NCI-H748 (cell line): ENCODE data around the gene RGS6.
A peak's percentile ranks its signal among the peaks of the same experiment; 100 is the strongest.

ENCODE experiments used
- DNase-seq: peaks from one replicate; lab custom pipeline; 2025; ENCODE audit not compliant: unreplicated experiment; lab: John Stamatoyannopoulos, UW

The RGS6 gene

DNA sequence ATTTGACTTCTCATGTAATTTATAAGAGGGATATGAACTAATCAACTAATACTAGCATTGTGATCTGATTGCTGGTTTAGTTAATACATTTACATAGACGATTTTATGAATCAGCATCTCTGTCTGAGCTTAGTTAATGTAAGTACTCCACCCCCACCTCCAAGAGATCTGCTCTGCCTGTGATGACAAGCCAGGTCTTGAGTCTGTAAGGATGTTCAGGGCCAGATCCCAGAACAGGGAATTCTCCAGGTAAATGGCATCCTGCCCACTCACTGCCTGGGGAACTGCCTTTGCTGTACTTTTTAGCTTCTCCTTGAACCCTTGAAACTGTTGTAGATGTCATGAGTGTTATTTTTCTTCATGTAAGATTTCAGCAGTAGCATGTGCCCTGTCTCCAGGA, 289.8 kb downstream of the RGS6 start:
- no peak for DNase-seq

DNA sequence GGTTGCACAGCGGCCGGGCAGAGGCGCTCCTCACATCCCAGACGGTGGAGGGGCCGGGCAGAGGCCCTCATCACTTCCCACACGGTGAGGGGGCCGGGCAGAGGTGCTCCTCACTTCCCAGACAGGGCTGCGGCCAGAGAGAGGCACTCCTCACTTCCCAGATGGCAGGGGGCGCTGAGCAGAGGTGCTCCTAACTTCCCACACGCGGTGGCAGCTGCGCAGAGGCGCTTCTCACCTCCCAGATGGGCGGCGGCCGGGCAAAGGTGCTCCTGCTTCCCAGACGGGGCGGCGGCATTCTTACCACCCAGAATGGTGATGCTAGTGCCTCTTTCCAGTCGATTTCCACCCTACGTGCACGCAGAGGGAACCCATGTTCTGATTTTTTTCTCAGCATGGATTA, 304.4 kb downstream of the RGS6 start:
- DNase-seq = peak; percentile 7

DNA sequence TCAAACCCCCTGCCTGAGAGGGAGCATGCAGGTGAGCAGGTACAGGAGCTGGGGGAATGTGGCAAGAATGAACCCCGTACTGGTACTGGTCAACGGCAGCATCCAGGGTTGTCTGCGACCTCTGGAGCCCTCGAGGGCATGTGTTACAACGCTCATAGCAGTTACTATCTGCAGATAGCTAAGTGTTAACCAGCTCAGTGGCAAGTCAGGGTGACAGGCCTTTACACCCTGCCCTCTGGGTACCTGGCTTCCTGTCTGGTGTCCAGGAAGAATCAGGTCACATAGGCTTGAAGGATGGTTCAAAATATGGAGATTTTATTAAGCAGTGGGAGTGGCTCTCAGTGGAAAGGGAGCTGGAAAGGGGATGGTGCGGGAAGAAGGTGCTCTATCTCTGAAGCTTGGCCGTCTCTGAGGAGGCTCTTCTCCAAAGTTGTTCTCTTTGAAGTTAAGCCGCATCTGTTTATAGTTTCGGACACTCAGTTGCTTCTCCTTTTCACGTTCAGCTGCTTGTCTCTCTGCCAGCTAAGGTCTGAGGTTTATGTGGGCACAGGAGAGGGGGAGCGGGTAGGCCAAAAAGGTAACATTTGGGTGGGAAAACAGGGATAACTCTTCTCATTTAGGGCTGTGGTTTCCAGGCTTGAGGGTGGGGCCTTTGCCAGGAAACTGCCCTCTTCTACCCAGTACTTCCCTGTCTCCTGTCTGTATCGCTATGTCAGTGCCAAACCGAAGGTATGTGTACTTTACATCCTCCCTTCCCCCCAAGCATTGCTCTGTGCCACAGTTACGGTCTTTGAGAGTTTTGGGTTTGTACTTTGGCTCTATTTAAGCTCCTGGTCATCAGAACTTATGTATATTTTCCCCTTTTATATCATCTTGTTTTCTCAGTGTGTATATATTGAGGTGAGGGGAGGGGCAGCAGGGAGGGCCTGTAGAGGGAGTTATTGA, 305.8 kb downstream of the RGS6 start:
- no peak for DNase-seq

DNA sequence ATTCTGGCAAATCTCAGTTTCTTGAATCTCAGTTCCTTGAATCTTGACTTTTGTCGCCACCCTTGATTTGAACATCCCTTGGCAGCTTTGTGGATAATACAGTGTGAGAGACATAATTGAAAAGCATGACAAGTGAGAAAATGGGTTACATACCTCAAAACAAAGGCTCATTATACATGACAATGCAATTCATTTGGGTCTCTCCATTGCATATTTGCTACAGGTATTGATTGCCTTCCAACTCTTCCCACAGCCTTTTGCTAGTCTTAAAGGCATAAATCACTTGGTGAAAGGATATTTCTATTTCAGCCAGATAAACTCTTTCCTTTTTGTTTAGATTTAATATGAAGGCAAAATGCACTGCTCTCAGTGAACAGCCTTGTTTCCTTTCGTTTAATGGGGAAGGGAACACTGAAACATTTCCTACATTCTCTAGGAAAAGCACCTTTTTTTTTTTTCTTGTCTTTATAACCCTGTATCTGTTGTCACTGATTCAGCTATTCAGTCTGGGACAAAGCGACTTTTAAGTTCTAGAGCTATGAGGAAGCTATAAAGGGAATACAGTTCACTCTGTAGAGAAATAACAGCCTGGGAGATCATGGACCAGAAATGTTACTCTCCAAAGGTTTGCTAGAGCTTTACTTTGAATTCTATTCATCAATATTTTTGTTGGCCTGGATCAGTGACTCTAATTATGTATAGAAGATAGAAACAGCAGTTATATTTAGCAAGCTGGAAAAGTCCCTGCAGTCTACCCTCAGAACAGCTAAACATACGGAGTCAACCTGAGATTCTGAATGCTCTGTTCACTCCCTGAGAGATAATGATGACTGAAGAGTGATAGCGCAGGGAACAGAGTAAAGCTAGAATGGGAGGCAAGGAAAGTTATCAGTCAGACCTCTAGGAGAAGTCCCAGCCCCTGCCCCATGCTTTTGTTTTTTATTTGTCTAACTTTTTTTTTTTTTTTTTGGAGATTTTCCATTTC, 311.4 kb downstream of the RGS6 start:
- no peak for DNase-seq

DNA sequence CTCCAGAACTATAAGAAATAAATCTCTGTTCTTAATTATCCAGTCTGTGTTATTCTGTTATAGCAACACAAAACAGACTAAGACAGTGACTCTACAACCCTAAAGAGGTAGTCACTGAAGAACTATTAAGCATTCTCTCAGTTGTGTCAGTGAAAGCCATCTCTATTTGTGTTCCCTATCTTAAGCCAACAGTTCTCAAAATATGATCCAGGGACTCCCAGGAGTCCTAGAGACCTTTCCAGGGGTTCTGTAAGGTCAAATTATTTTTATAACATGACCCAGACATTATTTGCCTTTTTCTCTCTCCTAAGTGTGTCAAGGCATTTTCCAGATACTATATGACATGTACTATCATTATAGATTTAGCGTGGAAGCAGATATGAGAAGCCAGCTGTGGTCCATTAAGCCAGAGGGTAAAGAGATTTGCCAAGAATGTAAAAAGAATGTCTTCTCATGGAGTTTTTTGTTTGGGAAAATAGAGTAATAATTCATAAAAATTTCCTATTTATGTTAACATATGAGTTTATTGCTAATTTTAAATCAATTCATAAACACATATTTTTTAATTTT, 315.8 kb downstream of the RGS6 start:
- DNase-seq = no peak

DNA sequence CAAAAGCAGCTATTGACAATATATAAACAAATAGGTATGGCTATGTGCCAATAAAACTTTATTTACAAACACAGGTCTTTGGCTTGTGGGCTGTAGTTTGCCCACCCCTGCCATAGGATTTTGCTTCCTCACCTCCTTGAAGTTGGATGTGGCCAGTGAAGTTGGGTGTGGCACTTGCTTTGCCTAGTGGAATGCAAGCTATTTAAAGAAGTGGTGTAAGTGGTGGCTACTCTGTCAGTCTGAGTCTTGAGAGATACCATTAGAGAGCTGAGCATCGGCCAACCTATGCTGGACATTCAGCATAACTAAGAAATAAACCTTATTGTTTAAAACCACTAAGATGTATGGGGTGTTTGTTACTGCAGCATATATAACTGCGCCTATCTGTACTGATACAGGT, 321.3 kb downstream of the RGS6 start:
- DNase-seq = no peak

DNA sequence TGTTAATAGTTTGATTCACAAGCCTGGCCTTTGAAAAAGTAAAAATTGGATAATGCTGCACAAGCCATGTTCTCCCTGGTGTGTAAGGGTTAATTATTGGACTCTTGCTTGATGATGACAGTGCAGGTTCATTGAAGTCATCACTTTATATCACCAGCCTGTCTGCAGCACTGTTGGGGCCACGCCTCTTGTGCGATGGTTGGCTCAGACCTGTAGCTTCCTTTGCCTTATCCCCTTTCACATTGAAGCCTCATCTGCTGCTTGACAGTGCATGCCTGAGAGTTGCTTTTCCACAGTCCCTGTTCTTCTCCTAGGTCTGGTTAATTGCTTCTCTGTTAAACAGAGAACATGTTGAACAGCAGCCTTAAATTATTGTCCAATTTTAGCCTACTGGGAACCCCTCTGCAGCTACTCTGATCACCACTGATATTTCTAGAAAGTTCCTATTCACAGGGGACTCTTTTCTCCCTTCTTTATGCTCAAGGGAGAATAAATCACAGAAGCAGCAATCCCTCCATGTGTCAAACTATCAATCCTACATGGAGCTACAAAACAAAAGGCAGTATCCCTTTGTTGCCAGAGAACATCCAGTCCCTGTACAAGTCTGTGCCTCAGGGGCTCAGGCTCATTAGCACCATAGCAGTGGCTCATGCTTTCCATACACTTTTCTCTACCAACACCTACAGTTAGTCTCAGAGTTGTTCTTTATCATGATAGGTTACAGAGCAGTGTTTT, 322.1 kb downstream of the RGS6 start:
- DNase-seq = peak; percentile 7

DNA sequence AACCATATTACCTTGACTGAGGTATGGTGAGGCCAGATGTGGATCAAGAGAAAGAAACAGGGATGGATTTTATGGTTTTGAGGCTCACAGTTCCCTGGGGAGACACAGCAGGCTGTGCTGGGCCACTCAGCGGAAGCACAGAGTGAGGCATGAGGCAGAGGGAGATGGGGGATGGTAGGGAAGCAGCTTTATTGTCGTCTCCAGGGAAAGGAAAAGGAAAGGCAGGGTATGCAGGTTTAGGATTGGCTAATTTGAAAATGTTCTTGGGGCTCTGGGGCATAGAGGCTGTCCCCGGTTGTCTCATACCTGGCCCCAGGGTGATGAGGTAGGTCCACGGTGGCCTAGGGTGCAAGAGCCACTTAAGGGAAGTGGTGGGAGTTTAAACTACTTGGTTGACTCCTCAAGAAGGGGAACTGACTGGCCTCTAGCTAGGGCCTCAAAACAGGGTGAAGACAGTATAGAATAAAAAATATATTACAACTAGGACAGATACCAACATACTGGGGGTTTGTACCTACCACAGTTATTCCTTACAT, 322.8 kb downstream of the RGS6 start:
- no peak for DNase-seq

DNA sequence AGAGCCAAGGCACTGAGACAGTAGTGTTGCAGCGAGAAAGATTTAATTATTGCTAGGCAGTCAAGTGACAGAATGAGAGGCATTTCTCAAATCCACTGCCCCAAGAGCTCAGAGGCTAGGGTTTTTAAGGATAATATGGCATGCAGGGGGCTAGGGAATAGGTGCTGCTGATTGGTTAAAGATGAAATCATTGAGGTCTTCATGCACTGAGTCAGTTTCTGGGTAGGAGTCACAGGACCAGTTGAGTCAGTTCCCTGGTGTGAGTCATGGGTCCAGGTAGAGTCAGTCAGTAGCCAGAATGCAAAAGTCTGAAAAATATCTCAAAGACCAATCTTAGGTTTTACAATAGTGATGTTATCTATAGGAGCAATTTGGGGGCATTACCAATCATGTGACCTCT, 323.8 kb downstream of the RGS6 start:
- no peak for DNase-seq

DNA sequence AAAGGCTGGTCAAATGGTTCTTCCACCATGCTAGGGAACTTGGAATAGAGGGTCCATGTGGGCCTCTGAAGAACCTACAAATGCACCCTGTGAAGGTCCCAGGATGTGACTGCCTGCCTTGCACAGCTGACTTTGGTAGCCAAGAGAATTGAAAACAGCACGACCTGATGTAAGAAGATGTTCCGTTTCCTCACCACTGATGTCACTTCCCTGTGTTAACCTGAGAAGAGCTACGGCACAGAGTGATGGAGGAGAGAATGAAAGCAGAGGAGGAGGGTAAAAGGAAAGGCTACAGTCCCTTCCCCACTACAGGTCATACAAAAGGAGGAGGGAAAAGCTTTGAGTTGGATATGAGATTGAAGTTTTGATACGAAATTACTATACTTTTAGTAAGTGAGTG, 328.8 kb downstream of the RGS6 start:
- no peak for DNase-seq

DNA sequence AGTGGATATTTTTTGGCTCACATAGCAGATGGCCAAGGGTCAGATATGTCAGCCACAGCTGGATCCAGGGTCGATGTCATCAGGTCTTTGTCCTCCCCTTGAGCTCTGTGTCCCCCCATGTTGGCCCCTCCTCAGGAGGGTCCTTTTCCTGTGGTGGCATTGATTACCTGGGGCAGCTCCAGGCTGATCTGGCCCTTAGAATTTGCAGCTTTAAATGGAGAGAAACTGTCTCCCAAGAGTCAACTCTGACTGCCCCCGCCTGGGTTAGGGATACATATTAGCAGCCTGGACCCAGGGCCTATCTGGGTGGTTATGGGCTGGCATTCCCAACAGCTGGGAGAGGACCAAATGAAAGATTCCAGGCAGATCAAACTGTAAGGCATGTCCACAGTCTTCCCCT, 330.5 kb downstream of the RGS6 start:
- no peak for DNase-seq

DNA sequence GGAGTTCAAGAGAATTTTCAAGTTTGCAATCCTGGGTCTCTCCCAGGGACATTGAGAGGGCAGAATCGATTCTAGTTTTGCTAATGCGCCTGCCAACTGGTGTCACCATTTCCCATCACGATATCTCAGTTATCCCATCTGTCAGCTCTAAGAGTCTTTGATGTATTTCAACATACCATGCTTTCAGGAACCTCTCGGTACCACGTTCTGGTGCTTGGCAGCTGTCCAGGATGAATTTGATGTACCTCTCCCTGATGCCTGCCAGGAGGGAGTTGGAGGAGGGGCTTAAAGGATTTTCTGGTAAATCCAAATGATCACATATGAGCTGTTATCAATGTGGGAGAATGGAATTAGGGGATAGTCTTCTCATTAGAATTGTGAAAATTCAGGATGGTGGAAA, 332.5 kb downstream of the RGS6 start:
- DNase-seq = no peak

DNA sequence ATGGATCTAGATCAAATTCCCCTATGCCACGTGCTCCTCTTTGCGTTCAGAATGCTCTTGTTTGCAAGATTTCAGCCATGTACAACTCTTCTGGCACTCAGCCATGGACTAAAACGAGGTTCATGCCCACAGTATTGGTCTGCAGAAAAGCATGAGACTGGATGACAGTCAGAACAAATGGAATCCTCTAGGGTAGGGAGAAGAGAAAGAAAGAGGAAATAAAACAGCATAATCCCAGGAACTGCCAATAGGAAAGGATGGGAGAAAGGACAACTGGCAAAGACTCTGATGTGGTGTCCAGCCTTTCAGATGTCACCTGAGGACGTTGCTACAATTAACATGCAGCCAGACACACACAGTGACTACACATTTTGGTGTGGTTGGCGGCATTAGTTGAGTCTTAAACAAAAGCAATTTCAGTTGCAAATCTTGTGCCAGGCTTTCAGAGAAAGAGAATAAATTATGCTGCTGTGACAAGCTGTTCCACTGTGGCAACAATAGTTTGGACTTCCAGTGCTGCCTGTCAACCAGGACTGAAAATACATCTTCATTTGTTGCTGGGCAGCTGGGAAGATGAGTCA, 338.0 kb downstream of the RGS6 start:
- DNase-seq = no peak

DNA sequence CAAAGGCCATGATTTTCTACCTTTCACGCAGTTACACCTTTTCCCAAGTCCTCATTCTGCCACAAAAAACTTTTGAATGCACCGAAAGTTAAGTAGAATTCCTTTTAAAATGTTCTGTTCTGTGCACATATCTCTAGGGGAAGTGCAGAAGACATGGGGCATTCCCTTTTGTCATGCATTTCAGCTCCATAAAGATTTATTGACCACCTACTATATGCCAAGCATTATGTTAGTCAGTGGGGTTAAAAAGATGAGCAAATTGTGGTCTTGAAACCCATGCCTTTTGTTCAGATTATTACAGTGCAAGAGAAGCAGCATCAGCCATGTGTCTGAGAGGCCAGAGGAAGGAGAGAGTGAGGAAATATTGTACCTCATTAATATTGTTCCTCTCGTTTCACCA, 338.5 kb downstream of the RGS6 start:
- no peak for DNase-seq

DNA sequence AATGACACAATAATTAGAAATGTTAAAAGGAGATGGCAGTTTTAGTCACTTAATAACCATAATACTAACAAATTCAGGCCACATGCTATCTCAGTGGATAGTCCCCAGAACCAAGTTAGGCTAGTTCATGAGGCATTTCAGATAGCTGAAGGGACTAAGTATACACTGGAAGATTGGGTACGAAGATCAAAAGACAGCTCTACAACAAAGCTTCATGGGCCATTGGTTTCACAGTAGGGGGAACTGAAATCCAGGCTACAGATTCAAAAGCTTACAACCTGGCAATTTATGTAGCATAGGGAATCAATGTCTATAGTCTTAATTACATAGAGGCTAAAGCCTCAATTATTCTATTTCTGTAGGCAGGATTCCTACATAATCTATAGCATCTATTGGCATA, 343.0 kb downstream of the RGS6 start:
- DNase-seq = no peak

DNA sequence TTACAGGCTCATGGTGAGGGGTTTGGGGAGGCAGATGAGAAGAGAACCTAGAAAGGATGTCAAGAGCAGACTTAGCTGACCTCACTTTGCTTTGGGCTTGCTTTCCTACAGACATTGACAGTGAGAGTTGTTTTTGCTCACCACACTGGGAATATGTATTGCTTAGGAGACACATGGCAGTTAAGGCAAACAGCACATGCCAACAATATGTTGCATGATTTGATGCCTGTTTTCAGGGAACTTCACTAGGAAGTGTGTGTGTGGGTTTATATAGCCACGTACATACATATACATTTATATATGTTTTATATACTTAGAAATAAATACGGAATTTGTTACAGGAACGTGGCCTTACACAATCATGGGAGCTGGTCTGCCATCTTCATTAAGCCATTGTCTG, 346.1 kb downstream of the RGS6 start:
- no peak for DNase-seq

DNA sequence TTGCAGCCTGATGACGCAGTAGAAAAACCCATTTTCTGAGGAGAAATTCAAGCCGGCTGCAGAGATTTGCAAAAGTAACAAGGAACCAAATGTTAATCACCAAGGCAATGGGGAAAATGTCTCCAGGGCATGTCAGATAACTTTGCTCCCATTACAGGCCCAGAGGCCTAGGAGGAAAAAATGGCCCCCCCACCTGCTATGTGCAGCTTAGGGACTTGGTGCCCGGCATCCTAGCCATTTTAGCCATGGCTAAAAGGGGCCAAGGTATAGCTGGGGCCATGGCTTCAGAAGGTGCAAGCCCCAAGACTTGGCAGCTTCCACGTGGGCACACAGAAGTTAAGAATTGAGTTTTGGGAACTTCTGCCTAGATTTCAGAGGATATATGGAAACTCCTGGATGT, 351.9 kb downstream of the RGS6 start:
- DNase-seq = no peak

DNA sequence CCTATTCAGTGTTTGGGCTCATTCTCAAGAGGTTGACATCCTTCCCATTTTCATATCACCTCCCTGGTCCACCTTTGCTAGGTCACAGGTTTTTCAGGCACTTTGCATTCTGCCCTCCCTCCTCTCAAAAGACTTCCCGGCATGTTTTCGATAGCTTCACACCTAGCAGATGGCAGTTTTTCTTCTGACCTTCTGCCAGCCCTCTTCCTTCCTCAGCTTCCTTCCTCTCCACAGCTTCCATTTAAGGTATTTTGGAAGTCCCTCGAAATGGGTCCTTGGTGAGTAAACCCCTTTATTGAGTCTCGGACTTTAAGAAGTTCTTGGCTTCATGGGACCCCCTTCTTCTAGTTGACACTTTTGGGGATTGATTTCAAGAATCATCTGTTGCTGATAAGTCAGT, 358.0 kb downstream of the RGS6 start:
- no peak for DNase-seq

DNA sequence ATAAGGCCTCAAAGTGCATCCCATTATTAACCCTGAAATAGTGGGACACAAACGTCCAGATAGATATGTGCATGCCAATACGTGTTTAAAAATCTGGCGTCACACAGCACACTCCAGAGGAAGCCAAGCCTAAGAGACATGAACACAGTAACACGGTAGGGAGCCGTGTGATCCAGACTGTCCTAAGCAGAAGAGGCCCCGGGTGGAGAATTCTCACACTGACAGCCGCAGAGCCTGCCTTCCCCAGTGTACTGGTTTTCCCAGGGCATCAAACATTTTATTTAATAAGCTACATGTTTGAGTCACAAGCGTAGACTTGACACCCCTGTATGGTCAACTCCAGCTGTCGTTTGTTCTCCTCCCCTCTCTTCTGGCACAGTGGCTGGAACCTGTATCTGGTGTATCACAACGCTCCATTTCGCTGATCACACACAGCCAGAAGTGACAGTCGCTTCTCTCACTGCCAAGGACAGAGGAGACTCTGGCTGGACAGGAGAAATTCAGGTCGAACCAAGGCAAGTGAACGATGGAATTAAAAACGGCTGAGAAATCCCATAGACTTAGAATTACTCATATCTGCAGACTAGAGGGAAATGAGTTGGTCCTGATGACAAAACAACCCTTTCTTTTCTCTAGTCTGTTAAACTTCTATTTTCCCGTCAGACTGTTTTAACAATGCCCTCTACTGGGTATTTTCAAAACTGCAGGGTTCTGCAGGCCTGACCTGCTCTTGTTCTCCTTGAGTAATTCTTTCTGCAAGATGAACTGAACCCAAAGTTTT, 359.9 kb downstream of the RGS6 start:
- DNase-seq = peak; percentile 50

DNA sequence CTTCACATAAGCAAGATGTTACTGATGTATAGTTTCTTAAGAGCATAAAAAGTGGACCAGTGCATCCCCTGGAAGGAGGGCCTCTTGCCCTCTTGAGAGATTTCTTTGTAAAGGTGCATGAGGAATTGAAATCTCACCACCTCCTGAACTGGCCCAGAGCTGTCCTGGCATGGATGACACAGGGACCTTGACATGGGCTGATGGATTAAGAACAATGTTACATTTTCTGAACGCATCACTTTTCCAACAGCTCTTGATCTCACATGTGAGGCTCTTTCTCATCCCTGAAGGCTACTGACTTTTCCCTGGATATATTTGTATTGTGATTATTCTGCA, 360.4 kb downstream of the RGS6 start:
- no peak for DNase-seq
